CD14-positive monocyte (primary cell): ENCODE results near the gene AATK. TPM values are rescaled to one million over a fixed set of nuclear protein-coding genes. Genes with fewer than 3 reads are reported as not detected.

Source experiments
- DNase-seq, 3 donors: peaks; one replicate each; pipeline ENCODE4 v3.0.0-alpha.2; 2011 to 2022
- H2AFZ ChIP-seq: 2 replicates; pipeline ENCODE4 v1.6.0; 2012; ENCODE audit warnings: mild to moderate bottlenecking, low read depth, low read length, inconsistent platforms; ENCODE audit not compliant: insufficient read depth, poor library complexity, severe bottlenecking
- H3K27ac ChIP-seq, 2 donors: 1 replicate in 1 of 2; 2 replicates in 1 of 2; pipeline ENCODE4 v1.5.1; 2012 to 2013; ENCODE audit warnings: low read length in 2 of 2, control low read depth in 1 of 2, inconsistent platforms in 1 of 2, low read depth in 1 of 2, mild to moderate bottlenecking in 1 of 2
- H3K27me3 ChIP-seq, 2 donors: one replicate each; pipeline versions ENCODE4 v1.6.0 to v1.6.1; 2011 to 2013; ENCODE audit warnings: low read length in 2 of 2; ENCODE audit not compliant: control insufficient read depth in 2 of 2, insufficient read depth in 2 of 2
- H3K36me3 ChIP-seq, 2 donors: replicated peaks in 1 of 2; 1 replicate in 1 of 2; 2 replicates in 1 of 2; pipeline versions ENCODE4 v1.5.1 to v1.6.1; 2012 to 2013; ENCODE audit warnings: low read length in 2 of 2, control low read depth in 1 of 2, inconsistent platforms in 1 of 2, mild to moderate bottlenecking in 1 of 2; ENCODE audit not compliant: insufficient read depth in 2 of 2, control insufficient read depth in 1 of 2
- H3K4me1 ChIP-seq, 2 donors: 1 replicate in 1 of 2; 2 replicates in 1 of 2; pipeline versions ENCODE4 v1.5.1 to v1.6.1; 2012 to 2013; ENCODE audit warnings: low read length in 2 of 2, control low read depth in 1 of 2, inconsistent platforms in 1 of 2, mild to moderate bottlenecking in 1 of 2, moderate library complexity in 1 of 2; ENCODE audit not compliant: insufficient read depth in 2 of 2, control insufficient read depth in 1 of 2
- H3K4me2 ChIP-seq: replicated peaks from 2 replicates; pipeline ENCODE3; 2012; ENCODE audit warnings: low read length, moderate library complexity, mild to moderate bottlenecking; ENCODE audit not compliant: poor library complexity, severe bottlenecking; ENCODE audit errors: extremely low read depth
- H3K4me3 ChIP-seq, 3 experiments: fragments of 200-600 bp in 1 of 3; sonication (generic) in 1 of 3; replicated peaks in 1 of 3; 1 replicate in 2 of 3; 2 replicates in 1 of 3; pipeline ENCODE4 v1.5.1; 2011 to 2013; ENCODE audit warnings: low read length in 3 of 3, mild to moderate bottlenecking in 3 of 3, control low read depth in 2 of 3, low read depth in 2 of 3, inconsistent platforms in 1 of 3, moderate library complexity in 1 of 3
- H3K79me2 ChIP-seq: 2 replicates; pipeline ENCODE4 v1.6.0; 2012; ENCODE audit warnings: mild to moderate bottlenecking, control low read depth, inconsistent platforms, low read length, moderate library complexity; ENCODE audit not compliant: insufficient read depth
- H3K9ac ChIP-seq: 2 replicates; pipeline ENCODE4 v1.6.0; 2017; ENCODE audit warnings: low read length, mild to moderate bottlenecking; ENCODE audit not compliant: insufficient read depth, poor library complexity, severe bottlenecking
- H3K9me3 ChIP-seq, 2 donors: replicated peaks in 1 of 2; 1 replicate in 1 of 2; 2 replicates in 1 of 2; pipeline versions ENCODE4 v1.5.1 to v1.6.1; 2012 to 2013; ENCODE audit warnings: low read length in 2 of 2, control low read depth in 1 of 2; ENCODE audit not compliant: control insufficient read depth in 1 of 2, insufficient read depth in 1 of 2
- H4K20me1 ChIP-seq: 2 replicates; pipeline ENCODE4 v1.6.0; 2012; ENCODE audit warnings: mild to moderate bottlenecking, low read length, control low read depth, moderate library complexity; ENCODE audit not compliant: insufficient read depth
- H3K27ac Mint-ChIP-seq, 7 donors: one replicate each; pipeline ENCODE4 v1.8.0; 2020; ENCODE audit warnings: mild to moderate bottlenecking in 7 of 7, mixed read lengths in 7 of 7, moderate library complexity in 6 of 7, inconsistent platforms in 2 of 7
- H3K27me3 Mint-ChIP-seq, 3 donors: one replicate each; pipeline ENCODE4 v1.8.0; 2021 to 2022; ENCODE audit warnings: low read depth in 3 of 3, mild to moderate bottlenecking in 3 of 3, mixed read lengths in 3 of 3, moderate library complexity in 3 of 3, inconsistent platforms in 1 of 3
- H3K36me3 Mint-ChIP-seq, 2 donors: one replicate each; pipeline ENCODE4 v1.8.0; 2020; ENCODE audit warnings: mixed read lengths in 2 of 2, inconsistent platforms in 1 of 2, mild to moderate bottlenecking in 1 of 2
- H3K4me1 Mint-ChIP-seq: one replicate; pipeline ENCODE4 v1.8.0; 2020; ENCODE audit warnings: mild to moderate bottlenecking, mixed read lengths
- H3K4me3 Mint-ChIP-seq, 2 donors: one replicate each; pipeline ENCODE4 v1.8.0; 2020; ENCODE audit warnings: mild to moderate bottlenecking in 2 of 2, mixed read lengths in 2 of 2, moderate library complexity in 1 of 2
- H3K9me3 Mint-ChIP-seq, 7 donors: one replicate each; pipeline ENCODE4 v1.8.0; 2020 to 2022; ENCODE audit warnings: mixed read lengths in 7 of 7, mild to moderate bottlenecking in 6 of 7, moderate library complexity in 6 of 7, inconsistent platforms in 2 of 7
- WGBS: methylation state at CpG from one replicate; pipeline ENCODE4 v1.1.5; 2013; ENCODE audit warnings: missing lambda C conversion rate; ENCODE audit not compliant: insufficient coverage; 5-methylcytosine and 5-hydroxymethylcytosine counted together
- intact Hi-C, 2 donors: fragments of 100-400 bp; cut with micrococcal nuclease; formaldehyde crosslinking; loops; one replicate each; pipeline versions ENCODE4 v1.15.0 to v1.15.1; 2023
- polyA plus RNA-seq, 3 donors: library from polyadenylated mRNA; depleted of rRNA in 1 of 3; unstranded in 2 of 3; stranded (reverse) in 1 of 3; fragments of 300-500 nt in 2 of 3; fragments of >200 nt in 1 of 3; fragmentation: Illumina TruSeq in 2 of 3; gene quantifications; 1 replicate in 2 of 3; 2 replicates in 1 of 3; pipeline ENCODE4 v1.2.3, GENCODE V29; 2012 to 2021
- TF ChIP-seq, protein P1 (sequence below): fragments of 200-600 bp; IDR thresholded peaks from one replicate; pipeline ENCODE4 v1.8.0; 2022; ENCODE audit warnings: antibody characterized with exemption, mild to moderate bottlenecking

The AATK gene
- polyA plus RNA-seq, 3 donors: 0.93 to 15.3 (median 2.0) TPM

DNA sequence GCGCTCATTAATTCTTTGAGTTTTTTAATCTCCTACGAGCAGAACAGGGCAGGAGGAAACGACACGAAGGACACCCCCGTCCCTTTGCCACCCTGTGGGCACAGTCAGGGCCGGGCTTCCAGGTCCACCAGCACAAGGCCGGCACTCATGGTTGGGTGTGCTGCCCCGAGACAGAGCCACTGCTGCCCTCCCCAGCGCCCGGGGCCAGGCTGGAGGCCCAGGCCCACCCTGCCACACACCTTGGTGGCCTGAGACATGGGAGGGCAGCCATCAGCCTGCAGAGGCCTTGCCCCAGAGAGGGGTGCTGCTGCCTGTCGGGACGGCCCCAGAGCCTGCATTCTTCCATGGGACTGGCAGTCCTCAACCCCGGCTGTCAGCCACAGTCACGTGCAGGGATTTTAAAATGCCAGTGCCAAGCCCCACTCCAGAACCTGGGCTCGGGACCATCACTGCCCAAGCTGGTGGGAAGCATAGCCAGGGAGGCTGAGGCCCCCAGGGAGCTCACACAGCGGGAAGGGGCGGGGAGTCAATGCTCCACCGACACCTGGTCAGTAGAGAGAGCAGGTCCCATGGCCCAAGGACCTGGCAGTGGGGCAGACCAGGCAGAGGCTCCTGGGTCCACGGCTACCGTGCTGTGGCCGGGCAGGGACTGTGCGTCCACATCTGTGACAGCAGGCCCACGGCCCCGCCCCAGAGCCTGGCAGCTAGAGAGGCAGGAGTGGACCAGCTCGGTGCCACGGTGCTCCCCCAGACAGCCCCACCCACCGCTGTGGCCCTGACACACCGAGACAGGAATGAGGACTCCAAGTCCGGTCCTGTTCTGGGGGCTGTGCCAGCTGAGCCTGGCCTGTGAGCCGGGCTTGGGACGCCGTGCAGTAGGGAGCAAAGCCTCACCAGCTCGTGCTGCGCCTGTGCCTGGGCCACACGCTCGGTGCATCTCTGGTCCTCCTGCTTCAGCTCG lies 29.2 kb upstream of the AATK start:
- Histone ChIP-seq H3K9me3 (no peaks in the 10 kb centered on the region), H3K4me1 (no peaks in the 10 kb centered on the region), H3K9ac (no peak overlapping the region), H3K79me2 (no peaks in the 10 kb centered on the region), H3K4me2 (no peak overlapping the region), H3K27me3 (no peaks in the 10 kb centered on the region), H3K36me3 (peaks cover 4 to 18% of the 10 kb centered on the region in 2 donors), H3K4me3 (no peak overlapping the region), H4K20me1 (no peaks in the 10 kb centered on the region), H3K27ac (no peak overlapping the region), H2AFZ (no peak overlapping the region)
- no peak for DNase-seq
- no peaks in the 10 kb centered on the region for H3K27me3 Mint-ChIP-seq
- H3K36me3 Mint-ChIP-seq: peaks cover 8 to 36% of the 10 kb centered on the region in 2 donors
- no peaks in the 10 kb centered on the region for H3K4me1 Mint-ChIP-seq
- intact Hi-C loops: no loop called here
- no peak overlapping the region for H3K4me3 Mint-ChIP-seq
- WGBS: 97% methylated on average over 34 of the region's 37 CpGs
- no peaks in the 10 kb centered on the region for H3K9me3 Mint-ChIP-seq
- H3K27ac Mint-ChIP-seq: no peak overlapping the region
- TF ChIP-seq, protein P1, sequence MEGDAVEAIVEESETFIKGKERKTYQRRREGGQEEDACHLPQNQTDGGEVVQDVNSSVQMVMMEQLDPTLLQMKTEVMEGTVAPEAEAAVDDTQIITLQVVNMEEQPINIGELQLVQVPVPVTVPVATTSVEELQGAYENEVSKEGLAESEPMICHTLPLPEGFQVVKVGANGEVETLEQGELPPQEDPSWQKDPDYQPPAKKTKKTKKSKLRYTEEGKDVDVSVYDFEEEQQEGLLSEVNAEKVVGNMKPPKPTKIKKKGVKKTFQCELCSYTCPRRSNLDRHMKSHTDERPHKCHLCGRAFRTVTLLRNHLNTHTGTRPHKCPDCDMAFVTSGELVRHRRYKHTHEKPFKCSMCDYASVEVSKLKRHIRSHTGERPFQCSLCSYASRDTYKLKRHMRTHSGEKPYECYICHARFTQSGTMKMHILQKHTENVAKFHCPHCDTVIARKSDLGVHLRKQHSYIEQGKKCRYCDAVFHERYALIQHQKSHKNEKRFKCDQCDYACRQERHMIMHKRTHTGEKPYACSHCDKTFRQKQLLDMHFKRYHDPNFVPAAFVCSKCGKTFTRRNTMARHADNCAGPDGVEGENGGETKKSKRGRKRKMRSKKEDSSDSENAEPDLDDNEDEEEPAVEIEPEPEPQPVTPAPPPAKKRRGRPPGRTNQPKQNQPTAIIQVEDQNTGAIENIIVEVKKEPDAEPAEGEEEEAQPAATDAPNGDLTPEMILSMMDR: no peak

- WGBS: 94% methylated on average over 21 of the region's 21 CpGs
- Mint-ChIP-seq H3K4me1 (no peaks in the 10 kb centered on the region), H3K27me3 (no peaks in the 10 kb centered on the region), H3K27ac (peak overlapping the region in 1 of 7 donors; percentile 37), H3K4me3 (no peak overlapping the region), H3K9me3 (no peaks in the 10 kb centered on the region), H3K36me3 (peaks cover 8 to 32% of the 10 kb centered on the region in 2 donors)
- H3K4me1 ChIP-seq: no peaks in the 10 kb centered on the region
- H3K27me3 ChIP-seq: no peaks in the 10 kb centered on the region
- H3K27ac ChIP-seq: no peak overlapping the region
- DNase-seq: no peak
- H3K4me2 ChIP-seq: no peak overlapping the region
- H3K4me3 ChIP-seq: no peak overlapping the region
- TF ChIP-seq, protein P1: no peak
- intact Hi-C loops: no loop called here
- no peaks in the 10 kb centered on the region for H3K79me2 ChIP-seq
- H3K36me3 ChIP-seq: peaks cover 0 to 16% of the 10 kb centered on the region in 2 donors
- H3K9ac ChIP-seq: no peak overlapping the region
- H3K9me3 ChIP-seq: no peaks in the 10 kb centered on the region
- no peaks in the 10 kb centered on the region for H4K20me1 ChIP-seq
- no peak overlapping the region for H2AFZ ChIP-seq
These were observed 28.3 kb upstream of the AATK start for GRCh38 chr17:81194225-81194760.
